Stomach (tissue), 9 donors: ENCODE results near the gene PDZRN3. TPM values are rescaled to one million over a fixed set of nuclear protein-coding genes. Genes with fewer than 3 reads are reported as not detected.

Experiments used
- DNase-seq, 2 donors: peaks; one replicate each; pipeline versions ENCODE4 v3.0.0 to v3.0.0-alpha.2; 2013 to 2019
- H3K27ac ChIP-seq, 5 donors: fragments of 200-600 bp in 4 of 5; sonication (generic) in 4 of 5; one replicate each; pipeline ENCODE4 v1.5.1; 2013 to 2019; ENCODE audit warnings: mild to moderate bottlenecking in 1 of 5, moderate library complexity in 1 of 5
- H3K27me3 ChIP-seq, 3 donors: fragments of 200-600 bp; sonication (generic); one replicate each; pipeline ENCODE4 v1.5.1; 2017 to 2019; ENCODE audit warnings: mixed run types in 1 of 3
- H3K36me3 ChIP-seq, 4 donors: fragments of 200-600 bp; sonication (generic); 1 replicate in 3 of 4; 2 replicates in 1 of 4; pipeline ENCODE4 v1.5.1; 2016 to 2019
- H3K4me1 ChIP-seq, 4 donors: fragments of 200-600 bp; sonication (generic); one replicate each; pipeline ENCODE4 v1.5.1; 2016 to 2019
- H3K4me3 ChIP-seq, 4 donors: fragments of 200-600 bp; sonication (generic) in 3 of 4; one replicate each; pipeline ENCODE4 v1.5.1; 2016 to 2019; ENCODE audit warnings: mild to moderate bottlenecking in 1 of 4
- H3K9me3 ChIP-seq, 4 donors: fragments of 200-600 bp; sonication (generic); one replicate each; pipeline ENCODE4 v1.5.1; 2016 to 2019
- EP300 ChIP-seq: sonication (generic); formaldehyde crosslinking; IDR thresholded peaks from one replicate; pipeline ENCODE4 v1.6.1; 2017; ENCODE audit warnings: antibody characterized with exemption
- POLR2A ChIP-seq, 4 donors: fragments of 450-650 bp; IDR thresholded peaks; one replicate each; pipeline ENCODE4 v1.6.1; 2016; ENCODE audit warnings: antibody characterized with exemption in 4 of 4, control low read depth in 2 of 4, mild to moderate bottlenecking in 1 of 4, moderate library complexity in 1 of 4
- POLR2AphosphoS5 ChIP-seq, 3 donors: sonication (generic); formaldehyde crosslinking; IDR thresholded peaks; one replicate each; pipeline ENCODE4 v1.6.1; 2016; ENCODE audit warnings: antibody characterized with exemption in 3 of 3
- WGBS, 5 donors: extraction: QIAGEN DNeasy Blood & Tissue Kit in 3 of 5; methylation state at CpG; one replicate each; pipeline versions ENCODE4 v1.1.5 to v1.1.7; 2013 to 2018; 5-methylcytosine and 5-hydroxymethylcytosine counted together
- intact Hi-C: fragments of 100-400 bp; cut with DNase I; formaldehyde crosslinking; loops from one replicate; pipeline ENCODE4 v1.15.1; 2023; ENCODE audit warnings: low total_unique reads
- polyA plus RNA-seq, 3 donors: library from polyadenylated mRNA; stranded (reverse); fragments of 200-250 nt; gene quantifications; one replicate each; pipeline ENCODE4 v1.2.3, GENCODE V29; 2013
- total RNA-seq, 5 donors: library from RNA; depleted of rRNA; stranded (reverse); fragments of >200 nt; gene quantifications; one replicate each; pipeline versions ENCODE4 v1.1.0 to v1.2.3, GENCODE V29; 2014 to 2016
- TF ChIP-seq, protein P1 (sequence below), 7 experiments: fragments of 450-650 bp in 4 of 7; fragments of 200-600 bp in 3 of 7; sonication (generic) in 3 of 7; IDR thresholded peaks; one replicate each; pipeline ENCODE4 v1.5.1; 2016 to 2019; ENCODE audit warnings: antibody characterized with exemption in 7 of 7, control low read depth in 2 of 7, mild to moderate bottlenecking in 1 of 7
- donor health status: healthy with polysubstance abuse.
- donor health status: Bipolar disorder and iron deficiency.
- donor health status: healthy.

PDZRN3 gene
- total and polyA plus RNA-seq, 8 donors: 21.9 to 174 (median 63.0) TPM

DNA sequence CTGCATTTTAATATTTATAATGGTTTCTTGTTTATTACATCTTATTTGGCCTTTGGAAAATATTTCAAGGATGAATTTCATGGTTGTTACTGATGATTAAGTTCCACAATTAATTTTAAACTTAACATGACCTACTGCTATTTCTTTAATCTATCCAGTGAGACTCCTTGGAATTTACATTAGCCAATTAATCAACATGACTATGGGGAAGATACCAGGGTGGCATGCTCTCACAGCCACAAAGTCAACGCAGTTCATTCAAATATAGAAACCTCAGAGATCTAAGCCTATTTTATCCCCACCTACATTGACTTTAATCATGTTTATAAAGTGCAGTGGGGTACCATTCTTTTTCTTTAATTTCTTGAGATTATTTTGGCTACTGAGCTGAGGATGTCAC is 43.6 kb upstream of the PDZRN3 start:
- Histone ChIP-seq H3K4me1 (no peaks in the 10 kb centered on the region), H3K27ac (no peak overlapping the region), H3K4me3 (no peak overlapping the region), H3K9me3 (no peaks in the 10 kb centered on the region), H3K36me3 (no peaks in the 10 kb centered on the region), H3K27me3 (no peaks in the 10 kb centered on the region)
- intact Hi-C loops: no loop called here
- DNase-seq: no peak
- no peak for TF ChIP-seq POLR2A (IDR thresholded peaks at IDR 0.05)
- TF ChIP-seq, protein P1, sequence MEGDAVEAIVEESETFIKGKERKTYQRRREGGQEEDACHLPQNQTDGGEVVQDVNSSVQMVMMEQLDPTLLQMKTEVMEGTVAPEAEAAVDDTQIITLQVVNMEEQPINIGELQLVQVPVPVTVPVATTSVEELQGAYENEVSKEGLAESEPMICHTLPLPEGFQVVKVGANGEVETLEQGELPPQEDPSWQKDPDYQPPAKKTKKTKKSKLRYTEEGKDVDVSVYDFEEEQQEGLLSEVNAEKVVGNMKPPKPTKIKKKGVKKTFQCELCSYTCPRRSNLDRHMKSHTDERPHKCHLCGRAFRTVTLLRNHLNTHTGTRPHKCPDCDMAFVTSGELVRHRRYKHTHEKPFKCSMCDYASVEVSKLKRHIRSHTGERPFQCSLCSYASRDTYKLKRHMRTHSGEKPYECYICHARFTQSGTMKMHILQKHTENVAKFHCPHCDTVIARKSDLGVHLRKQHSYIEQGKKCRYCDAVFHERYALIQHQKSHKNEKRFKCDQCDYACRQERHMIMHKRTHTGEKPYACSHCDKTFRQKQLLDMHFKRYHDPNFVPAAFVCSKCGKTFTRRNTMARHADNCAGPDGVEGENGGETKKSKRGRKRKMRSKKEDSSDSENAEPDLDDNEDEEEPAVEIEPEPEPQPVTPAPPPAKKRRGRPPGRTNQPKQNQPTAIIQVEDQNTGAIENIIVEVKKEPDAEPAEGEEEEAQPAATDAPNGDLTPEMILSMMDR (IDR thresholded peaks at IDR 0.05): no peak
- TF ChIP-seq POLR2AphosphoS5 (IDR thresholded peaks at IDR 0.05): no peak
- TF ChIP-seq EP300: no peak
- WGBS, 5 donors: 58 to 82% (median 63%) methylated on average over 1 of the region's 1 CpG

DNA sequence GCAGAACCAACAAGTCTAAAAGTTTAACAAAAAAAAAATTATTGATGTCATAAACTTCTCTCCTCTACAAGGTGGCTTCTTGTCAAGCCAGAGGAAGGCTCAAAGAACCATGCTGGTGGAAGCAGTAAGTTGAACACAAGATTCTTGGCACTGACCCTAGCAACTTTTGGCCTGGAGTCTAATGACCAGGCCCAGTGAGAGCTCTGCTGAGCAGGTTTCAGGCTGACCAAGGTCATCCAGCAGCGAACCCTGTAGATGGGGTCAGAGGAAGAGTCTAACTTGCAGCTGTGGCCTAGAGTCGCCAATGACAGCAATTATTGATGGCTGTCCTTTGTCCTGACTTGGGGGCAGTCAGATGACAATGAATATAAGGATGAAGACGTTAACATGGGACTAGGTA is 43.1 kb upstream of the PDZRN3 start:
- H3K9me3 ChIP-seq: no peaks in the 10 kb centered on the region
- no peak for TF ChIP-seq EP300
- TF ChIP-seq POLR2A (IDR thresholded peaks at IDR 0.05): no peak
- intact Hi-C loops: no loop called here
- no peak overlapping the region for H3K27ac ChIP-seq
- no peaks in the 10 kb centered on the region for H3K27me3 ChIP-seq
- 50 to 69% (median 58%) methylated on average over 3 of the region's 3 CpGs for WGBS, 5 donors
- no peak overlapping the region for H3K4me3 ChIP-seq
- no peaks in the 10 kb centered on the region for H3K36me3 ChIP-seq
- no peaks in the 10 kb centered on the region for H3K4me1 ChIP-seq
- DNase-seq: no peak

GRCh38 chr3:73665286-73665685 is 40.5 kb upstream of the PDZRN3 start:
- TF ChIP-seq POLR2A (IDR thresholded peaks at IDR 0.05): no peak
- no peak for TF ChIP-seq POLR2AphosphoS5 (IDR thresholded peaks at IDR 0.05)
- TF ChIP-seq EP300: no peak
- TF ChIP-seq, protein P1 (IDR thresholded peaks at IDR 0.05): no peak
- Histone ChIP-seq H3K27ac (no peak overlapping the region), H3K4me1 (no peaks in the 10 kb centered on the region), H3K36me3 (no peaks in the 10 kb centered on the region), H3K4me3 (no peak overlapping the region), H3K27me3 (no peaks in the 10 kb centered on the region), H3K9me3 (no peaks in the 10 kb centered on the region)
- intact Hi-C loops: no loop called here
- 69 to 83% (median 82%) methylated on average over 2 of the region's 2 CpGs for WGBS, 5 donors
- DNase-seq: no peak

- Histone ChIP-seq H3K9me3 (no peaks in the 10 kb centered on the region), H3K27me3 (no peaks in the 10 kb centered on the region), H3K4me1 (no peaks in the 10 kb centered on the region), H3K4me3 (no peak overlapping the region), H3K27ac (no peak overlapping the region), H3K36me3 (no peaks in the 10 kb centered on the region)
- TF ChIP-seq EP300: no peak
- no peak for TF ChIP-seq POLR2A (IDR thresholded peaks at IDR 0.05)
- TF ChIP-seq, protein P1 (IDR thresholded peaks at IDR 0.05): no peak
- no peak for TF ChIP-seq POLR2AphosphoS5 (IDR thresholded peaks at IDR 0.05)
- WGBS, 5 donors: 31 to 56% (median 46%) methylated on average over 4 of the region's 4 CpGs
- intact Hi-C loops: no loop called here
- no peak for DNase-seq
Observed at GRCh38 chr3:73664389-73664788, 39.6 kb upstream of the PDZRN3 start.

- DNase-seq: no peak
- no peak overlapping the region for H3K4me3 ChIP-seq
- H3K27me3 ChIP-seq: no peaks in the 10 kb centered on the region
- no peaks in the 10 kb centered on the region for H3K9me3 ChIP-seq
- intact Hi-C loops: no loop called here
- H3K4me1 ChIP-seq: no peaks in the 10 kb centered on the region
- no peak overlapping the region for H3K27ac ChIP-seq
- TF ChIP-seq EP300: no peak
- TF ChIP-seq, protein P1 (IDR thresholded peaks at IDR 0.05): no peak
- no peak for TF ChIP-seq POLR2A (IDR thresholded peaks at IDR 0.05)
- WGBS, 5 donors: 21 to 48% (median 36%) methylated on average over 3 of the region's 3 CpGs
- no peaks in the 10 kb centered on the region for H3K36me3 ChIP-seq
Observed at GRCh38 chr3:73663495-73663894, 38.8 kb upstream of the PDZRN3 start.
